Kidney capillary endothelial cell (primary cell): ENCODE data around the gene HDLBP.

ENCODE experiments used
- DNase-seq: peaks from one replicate; pipeline ENCODE4 v3.0.0-alpha.2; 2018; ENCODE audit warnings: low spot score

HDLBP gene

GRCh38 chr2:241273210-241274020 lies 42.1 kb downstream of the HDLBP start:
- DNase-seq = no peak

GRCh38 chr2:241272303-241273209 lies 42.9 kb downstream of the HDLBP start:
- DNase-seq = peak; percentile 33

DNA sequence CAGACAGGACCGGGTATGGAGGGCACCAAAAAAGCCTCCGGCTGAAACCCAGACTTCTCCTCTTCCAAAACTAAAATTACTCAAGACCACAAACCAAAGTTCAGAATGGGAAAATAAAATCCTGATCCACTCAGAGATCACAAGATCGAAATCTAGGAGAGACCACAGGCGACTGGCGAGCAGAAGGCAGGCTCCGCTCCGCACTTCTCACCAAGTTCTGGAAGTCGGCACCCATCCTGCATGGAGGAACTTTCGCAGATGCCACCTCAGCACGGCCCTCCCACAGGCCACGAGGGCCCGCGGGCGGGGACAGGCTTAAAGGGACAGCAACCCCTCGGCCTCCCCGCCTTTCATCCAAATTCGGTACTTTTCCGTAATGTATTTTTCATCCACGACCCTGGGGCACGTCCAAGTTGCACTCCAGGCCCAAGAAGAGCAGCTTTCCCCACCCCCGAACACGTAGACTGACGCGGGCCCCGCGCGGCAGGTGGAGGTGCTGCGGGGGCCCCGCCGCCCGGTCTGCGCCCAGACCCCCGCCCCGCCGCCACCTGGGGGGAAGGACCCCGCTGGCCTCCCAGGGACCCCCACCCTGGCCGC lies 43.7 kb downstream of the HDLBP start:
- peak; percentile 72 for DNase-seq

- DNase-seq = no peak
Measured at GRCh38 chr2:241270531-241270930, 44.9 kb downstream of the HDLBP start.

GRCh38 chr2:241269707-241270520 lies 45.6 kb downstream of the HDLBP start:
- no peak for DNase-seq

DNA sequence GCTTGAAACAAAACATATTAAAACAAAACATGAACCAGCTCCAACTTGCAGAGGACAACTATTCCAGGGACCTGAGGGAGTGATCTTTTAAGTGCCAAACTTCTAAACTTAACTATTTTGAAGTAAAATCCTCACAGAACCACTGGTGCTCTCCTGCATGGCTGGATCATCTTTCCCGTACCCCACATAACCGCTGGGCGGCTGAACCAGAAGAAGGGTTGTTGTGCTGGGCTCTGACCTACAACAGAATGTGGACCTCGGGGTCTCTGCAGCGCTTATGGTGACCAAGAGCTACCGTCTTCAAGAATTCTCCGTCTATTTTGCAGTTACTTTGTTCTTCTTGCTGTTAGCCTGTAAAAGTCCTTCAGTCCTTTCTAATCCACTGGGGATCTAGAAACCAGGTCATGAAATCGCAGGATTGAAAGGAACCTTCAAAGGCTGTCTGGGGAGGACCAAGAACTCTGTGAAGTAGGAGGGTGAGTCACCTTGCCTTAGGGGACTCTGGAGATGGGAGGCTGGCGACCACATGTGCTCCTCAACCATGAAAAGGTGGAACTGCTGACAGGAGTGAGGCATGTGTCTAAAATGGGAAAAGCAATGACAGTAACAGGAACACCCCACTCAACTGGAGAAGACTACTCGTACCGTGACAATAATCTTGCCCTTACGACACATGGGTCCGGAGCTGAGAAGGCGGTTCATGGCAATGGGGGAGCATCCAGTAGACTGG lies 46.6 kb downstream of the HDLBP start:
- no peak for DNase-seq

- no peak for DNase-seq
Measured at GRCh38 chr2:241268306-241268705, 47.2 kb downstream of the HDLBP start.

DNA sequence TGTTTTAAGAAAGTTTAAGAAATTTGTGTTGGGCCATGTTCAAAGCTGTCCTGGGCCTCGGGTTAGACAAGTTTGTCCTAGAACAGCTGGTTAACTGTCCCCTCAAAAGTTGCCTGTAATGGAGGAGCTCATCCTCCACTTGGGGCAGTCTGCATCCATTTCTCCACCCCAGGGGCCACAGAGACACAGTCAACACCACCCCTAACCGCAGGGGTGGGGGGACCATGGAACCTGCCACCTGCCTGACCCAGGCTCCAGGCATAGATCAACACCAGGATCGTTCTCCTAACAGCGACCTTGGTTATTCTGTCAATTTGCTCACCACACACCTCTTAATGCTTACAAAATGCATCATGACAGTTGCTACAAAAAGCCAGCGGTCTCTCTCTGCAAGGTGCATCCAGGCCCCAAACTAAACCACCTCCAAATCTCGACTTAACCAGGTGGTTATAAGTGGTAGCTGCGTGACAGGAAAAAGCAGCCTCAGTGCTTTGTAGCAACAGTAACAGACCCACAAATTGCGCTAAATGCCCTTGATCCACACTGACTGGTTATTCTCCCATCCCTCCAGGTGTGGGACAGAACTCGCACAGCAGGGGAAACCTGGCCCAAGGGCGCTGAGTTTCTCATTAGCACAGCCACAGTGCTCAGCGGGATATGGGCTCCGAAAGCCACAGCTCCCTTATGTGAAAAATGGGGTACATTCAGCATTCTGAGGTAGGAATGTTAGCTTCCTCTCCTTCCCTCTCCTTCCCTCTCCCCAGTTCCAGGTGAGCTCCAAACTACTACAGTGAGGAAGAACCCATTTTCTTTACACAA lies 48.0 kb downstream of the HDLBP start:
- no peak for DNase-seq

DNA sequence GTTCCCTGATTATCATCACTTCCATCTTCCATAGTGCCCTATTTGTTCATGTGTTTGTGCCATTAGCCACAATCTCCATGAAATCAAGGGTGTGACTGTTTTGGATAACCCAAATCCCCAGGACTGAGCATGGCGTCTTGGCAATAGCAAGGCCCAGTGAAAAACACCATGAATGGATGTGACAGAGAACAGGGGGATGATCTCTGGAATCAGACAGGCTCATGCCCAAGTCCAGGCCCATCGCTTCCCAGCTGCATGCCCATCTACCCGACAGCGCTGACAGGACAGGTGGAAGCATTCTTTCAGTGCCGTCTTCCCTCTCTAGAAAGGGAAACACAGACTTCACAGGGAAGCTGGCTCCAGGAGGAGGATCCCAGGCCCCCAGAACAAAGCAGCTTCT lies 50.0 kb downstream of the HDLBP start:
- DNase-seq = no peak

DNA sequence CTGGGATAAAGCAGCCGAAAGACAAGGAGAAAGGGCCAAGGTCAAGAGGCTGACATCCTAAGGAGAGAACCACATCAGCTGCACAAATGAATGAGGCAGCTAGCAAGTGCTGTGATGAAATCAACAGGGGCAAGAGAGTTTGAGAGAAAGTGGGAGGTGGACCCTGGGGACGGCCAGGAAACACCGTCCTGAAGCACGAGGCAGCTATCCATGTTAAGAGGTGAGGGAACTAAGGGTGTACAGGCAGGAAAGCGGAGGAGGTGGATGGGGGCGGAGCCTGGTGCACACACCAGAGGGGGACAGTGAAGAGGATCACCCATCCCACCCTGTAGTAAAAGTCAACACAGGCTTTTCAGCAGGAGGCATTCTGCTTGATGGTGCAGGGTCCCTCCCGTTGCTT lies 52.4 kb downstream of the HDLBP start:
- DNase-seq = no peak

DNA sequence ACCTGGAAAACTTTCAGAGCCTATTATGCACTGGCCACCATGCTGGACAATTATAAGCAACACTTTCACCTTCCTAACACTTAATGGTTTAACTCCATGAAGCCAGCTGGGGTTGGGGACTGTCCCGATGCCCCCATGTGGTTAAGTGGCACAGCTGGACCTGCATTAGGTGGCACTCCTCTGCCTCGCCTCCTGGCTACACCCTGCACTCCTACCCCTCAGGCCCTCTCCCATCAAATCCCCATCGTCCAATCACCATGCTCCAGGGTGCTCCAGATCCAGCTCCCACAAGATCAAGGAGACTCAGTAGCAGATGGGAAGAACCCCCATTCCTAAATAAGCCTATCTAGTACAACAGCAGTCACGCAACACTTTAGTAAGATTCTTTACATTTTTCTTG lies 53.8 kb downstream of the HDLBP start:
- DNase-seq = no peak

DNA sequence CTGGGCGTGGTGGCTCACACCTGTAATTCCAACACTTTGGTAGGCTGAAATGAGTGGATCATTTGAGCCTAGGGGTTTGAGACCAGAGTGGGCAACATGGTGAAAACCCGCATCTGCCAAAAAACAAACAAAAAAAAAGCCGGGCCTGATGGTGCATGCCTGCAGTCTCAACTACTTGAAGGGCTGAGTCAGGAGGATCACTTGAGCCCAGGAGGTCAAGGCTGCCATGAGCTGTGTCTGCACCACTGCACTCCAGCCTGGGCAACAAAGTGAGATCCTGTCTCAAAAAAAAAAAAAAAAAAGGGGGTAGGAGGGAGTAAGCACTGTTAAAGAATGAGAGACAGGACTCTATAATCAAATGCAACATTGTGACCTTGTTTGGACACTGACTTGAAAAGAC lies 54.6 kb downstream of the HDLBP start:
- DNase-seq = no peak

DNA sequence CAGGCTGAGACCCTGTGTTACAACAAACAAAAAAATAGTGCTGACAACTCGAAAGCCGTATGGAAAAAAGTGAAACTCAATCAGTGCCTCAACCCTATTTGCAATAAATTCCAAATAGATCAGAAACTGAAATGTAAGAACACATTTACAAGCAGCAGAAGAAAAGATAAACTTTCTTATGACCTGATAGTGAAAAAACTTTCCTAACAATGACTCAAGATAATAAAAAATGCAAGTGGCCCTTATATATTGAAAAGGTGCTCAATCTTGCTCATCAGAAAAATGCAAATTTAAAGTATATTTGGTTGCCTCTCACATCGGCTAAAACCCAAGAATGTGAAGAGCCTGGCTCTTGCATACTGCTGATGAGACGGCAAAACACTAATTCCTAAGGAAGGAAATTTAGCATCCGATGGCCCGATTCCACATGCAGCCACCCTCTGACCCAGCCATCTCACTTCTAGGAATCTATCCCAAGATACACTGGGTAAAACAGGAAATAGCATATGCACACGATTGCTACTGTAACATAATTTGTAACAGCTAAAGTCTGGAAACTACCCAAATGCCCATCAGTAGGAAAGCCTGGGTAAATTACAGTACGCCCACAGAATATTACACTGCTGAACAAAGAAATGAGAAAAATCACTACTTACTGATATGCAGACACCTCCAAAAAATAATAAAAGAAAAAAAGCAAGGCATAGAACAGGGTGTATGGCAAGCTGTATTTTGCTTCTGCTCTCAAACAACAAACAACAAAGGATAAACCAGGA lies 56.8 kb downstream of the HDLBP start:
- peak; percentile 24 for DNase-seq

GRCh38 chr2:241257419-241258032 lies 57.9 kb downstream of the HDLBP start:
- DNase-seq = no peak

DNA sequence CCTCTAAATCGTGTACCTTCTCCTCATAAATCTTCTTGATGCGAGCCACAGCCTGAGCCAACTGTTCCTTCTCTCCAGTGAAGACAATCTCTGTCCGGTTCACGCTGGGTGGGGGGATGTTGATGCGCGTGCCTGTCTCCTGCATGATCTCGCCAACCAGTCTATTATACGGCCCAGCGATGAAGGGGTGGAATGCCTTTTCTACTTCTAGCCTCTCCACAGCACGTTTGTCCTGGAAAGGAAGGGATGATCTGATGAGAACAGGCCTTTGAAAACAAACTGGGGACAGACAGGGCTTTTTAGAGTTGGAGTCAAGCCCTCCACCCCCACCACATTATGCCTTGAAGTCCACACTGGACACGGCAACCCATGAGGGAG lies 59.3 kb downstream of the HDLBP start:
- no peak for DNase-seq

DNA sequence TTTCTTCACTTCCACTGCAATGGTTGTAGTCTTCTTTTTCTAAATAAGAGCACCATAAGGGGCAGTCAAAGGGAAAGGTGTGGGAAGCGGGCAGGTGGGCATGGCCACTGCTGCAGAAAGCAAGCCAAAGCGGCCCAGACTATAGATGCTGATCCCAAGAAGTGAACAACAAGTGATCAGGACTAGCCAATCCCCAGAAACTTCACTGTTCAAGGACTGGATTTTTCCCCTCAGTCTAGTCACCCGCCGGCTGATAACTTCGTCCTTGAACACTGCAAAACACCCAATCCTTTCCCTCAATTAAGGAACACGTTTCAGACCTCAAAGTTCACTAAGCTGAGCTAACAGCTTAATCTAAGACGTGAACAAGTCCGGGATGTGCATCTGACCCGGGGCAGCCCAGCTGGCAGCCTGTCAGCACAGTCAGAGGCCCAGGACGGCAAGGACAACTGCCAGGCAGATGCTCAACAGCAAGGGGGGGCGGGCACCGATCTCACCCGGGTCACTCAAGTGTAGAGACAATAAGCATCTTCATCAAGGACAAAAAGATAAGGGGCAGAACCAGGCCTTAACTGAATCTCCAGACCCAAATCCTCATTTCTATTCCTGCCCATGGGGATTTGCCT lies 59.8 kb downstream of the HDLBP start:
- DNase-seq = no peak

GRCh38 chr2:241254904-241255351 lies 60.5 kb downstream of the HDLBP start:
- DNase-seq = no peak

GRCh38 chr2:241252778-241253475 lies 62.5 kb downstream of the HDLBP start:
- DNase-seq = no peak
